GM18870 (cell line): ENCODE data around the gene ITPR2.

Experiments
- ATAC-seq: cut with Tn5 transposase; IDR thresholded peaks from one replicate; pipeline ENCODE4 v1.9.1; 2021; ENCODE audit warnings: moderate library complexity; ENCODE audit not compliant: unreplicated experiment

The ITPR2 gene

GRCh38 chr12:26825459-26826016, 7.5 kb downstream of the ITPR2 start:
- ATAC-seq = no peak

GRCh38 chr12:26823390-26823789, 9.6 kb downstream of the ITPR2 start:
- no peak for ATAC-seq

GRCh38 chr12:26822026-26822425, 11.0 kb downstream of the ITPR2 start:
- ATAC-seq = no peak

GRCh38 chr12:26821212-26821701, 11.7 kb downstream of the ITPR2 start:
- no peak for ATAC-seq

- ATAC-seq = no peak
These were observed 14.4 kb downstream of the ITPR2 start for GRCh38 chr12:26818636-26819035.

- no peak for ATAC-seq
These were observed 14.8 kb downstream of the ITPR2 start for GRCh38 chr12:26818201-26818600.

GRCh38 chr12:26817183-26817591, 15.8 kb downstream of the ITPR2 start:
- ATAC-seq = peak; percentile 72

- ATAC-seq = no peak
These were observed 19.2 kb downstream of the ITPR2 start for GRCh38 chr12:26813812-26814211.

- no peak for ATAC-seq
These were observed 22.7 kb downstream of the ITPR2 start for GRCh38 chr12:26810330-26810729.

GRCh38 chr12:26809611-26810285, 23.2 kb downstream of the ITPR2 start:
- no peak for ATAC-seq

- ATAC-seq = peak; percentile 52
These were observed 24.1 kb downstream of the ITPR2 start for GRCh38 chr12:26808766-26809476.

GRCh38 chr12:26807292-26807691, 25.7 kb downstream of the ITPR2 start:
- ATAC-seq = no peak

- no peak for ATAC-seq
These were observed 26.4 kb downstream of the ITPR2 start for GRCh38 chr12:26806556-26806955.

GRCh38 chr12:26805401-26805971, 27.5 kb downstream of the ITPR2 start:
- no peak for ATAC-seq

GRCh38 chr12:26803552-26803951, 29.4 kb downstream of the ITPR2 start:
- ATAC-seq = no peak

- no peak for ATAC-seq
These were observed 31.5 kb downstream of the ITPR2 start for GRCh38 chr12:26801486-26801885.

GRCh38 chr12:26800858-26801257, 32.1 kb downstream of the ITPR2 start:
- no peak for ATAC-seq

GRCh38 chr12:26800347-26800746, 32.6 kb downstream of the ITPR2 start:
- no peak for ATAC-seq

- no peak for ATAC-seq
These were observed 33.3 kb downstream of the ITPR2 start for GRCh38 chr12:26799741-26800140.

GRCh38 chr12:26798640-26799039, 34.4 kb downstream of the ITPR2 start:
- no peak for ATAC-seq

GRCh38 chr12:26798023-26798422, 35.0 kb downstream of the ITPR2 start:
- no peak for ATAC-seq

- no peak for ATAC-seq
These were observed 37.1 kb downstream of the ITPR2 start for GRCh38 chr12:26795910-26796309.
